ENCODE data around the gene LUM.

DNA sequence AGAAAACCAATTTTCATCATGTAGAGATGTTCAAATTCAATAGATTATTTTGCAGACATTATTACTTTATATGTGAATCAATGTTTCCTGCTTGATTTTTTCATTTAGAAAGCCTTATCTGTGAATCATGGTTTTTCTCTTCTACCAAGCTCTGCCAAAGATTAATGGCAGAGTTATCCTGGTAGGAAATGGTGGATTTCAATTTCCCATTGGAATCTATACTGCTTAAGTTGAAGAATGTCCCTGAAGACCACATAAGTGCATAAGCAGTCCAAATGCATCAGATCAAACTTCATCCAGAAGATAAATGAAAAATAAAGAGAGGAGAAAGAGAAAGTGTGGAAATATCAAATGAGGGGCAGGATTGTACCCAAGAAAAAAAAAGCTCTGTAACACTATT lies 5.0 kb downstream of the LUM start:
- TF ChIP-seq POLR2A (IDR thresholded peaks at IDR 0.05; ENCODE audit: low read depth, low read length) (no peak), TAF1 (IDR thresholded peaks at IDR 0.05; ENCODE audit: borderline replicate concordance, low read depth, low read length) (no peak)
